ENCODE data around the gene PSG3.
"Not testable (repeated sequence)": the region's sequence is repeated elsewhere in the genome, so short reads cannot be mapped to it uniquely, and the experiment has no call there.

The PSG3 gene

GRCh38 chr19:42693760-42694350, 46.4 kb downstream of the PSG3 start:
- ATAC-seq = no peak

GRCh38 chr19:42683917-42684513, 56.3 kb downstream of the PSG3 start:
- no peak for ATAC-seq

- ATAC-seq = not testable (repeated sequence)
Measured at GRCh38 chr19:42676326-42676725, 64.0 kb downstream of the PSG3 start.

- not testable (repeated sequence) for ATAC-seq
Measured at GRCh38 chr19:42674549-42674948, 65.7 kb downstream of the PSG3 start.
